NCI-H524 (cell line): Measurements from ENCODE around the gene CLNS1A.
A peak's percentile ranks its signal among the peaks of the same experiment; 100 is the strongest.
"Not testable (repeated sequence)": the region's sequence is repeated elsewhere in the genome, so short reads cannot be mapped to it uniquely, and the experiment has no call there.

ENCODE experiments used
- DNase-seq, 2 experiments: peaks; one replicate each; lab custom pipeline; 2025; lab: John Stamatoyannopoulos, UW

Gene CLNS1A

DNA sequence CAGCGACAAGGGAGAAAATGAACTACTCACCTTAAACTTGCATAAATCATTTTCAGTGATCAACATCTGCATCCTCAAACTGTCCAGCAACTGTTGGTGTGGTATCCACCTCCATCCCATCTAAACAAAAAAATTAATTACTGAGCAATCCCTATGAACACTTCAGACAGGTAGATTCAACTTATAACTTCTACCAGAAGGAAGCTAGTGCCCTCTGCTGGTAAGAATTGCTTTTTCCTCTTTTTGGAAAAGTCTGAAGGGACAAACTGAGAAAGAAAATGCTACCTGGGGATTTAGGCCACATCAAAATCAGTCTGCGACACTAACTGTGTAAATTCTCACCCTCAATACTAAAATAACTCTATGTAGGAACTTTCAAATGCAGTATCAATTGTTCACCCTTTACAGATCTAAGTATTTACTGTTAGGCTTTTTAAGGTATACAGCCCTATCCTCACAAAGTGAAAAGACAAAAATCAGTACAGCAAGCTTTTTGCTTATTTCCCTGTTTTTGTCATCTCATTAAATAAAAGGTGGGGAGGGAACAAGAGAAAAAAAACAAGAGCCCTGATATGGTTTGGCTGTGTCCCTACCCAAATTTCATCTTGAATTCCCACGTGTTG lies 17.9 kb downstream of the CLNS1A start:
- peak; percentile 8 to 53 for DNase-seq

DNA sequence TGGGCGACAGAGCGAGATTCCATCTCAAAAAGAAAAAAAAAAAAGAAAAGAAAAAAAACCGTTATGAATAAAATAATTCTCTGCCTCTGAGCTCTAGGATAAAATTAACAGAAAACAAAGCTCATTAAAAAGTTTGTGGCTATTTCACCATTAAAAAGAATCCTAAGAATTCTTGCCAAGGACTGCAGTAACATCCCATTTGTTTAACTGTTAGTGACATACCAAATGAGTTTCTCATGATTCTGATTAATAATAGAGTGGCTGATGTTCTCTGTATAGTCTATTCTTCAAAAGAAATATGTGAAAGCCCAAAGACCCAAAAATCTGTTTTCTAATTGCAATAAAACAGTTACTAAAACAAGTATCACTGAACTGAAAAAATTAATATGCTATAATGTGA lies 19.7 kb downstream of the CLNS1A start:
- DNase-seq, result no peak

DNA sequence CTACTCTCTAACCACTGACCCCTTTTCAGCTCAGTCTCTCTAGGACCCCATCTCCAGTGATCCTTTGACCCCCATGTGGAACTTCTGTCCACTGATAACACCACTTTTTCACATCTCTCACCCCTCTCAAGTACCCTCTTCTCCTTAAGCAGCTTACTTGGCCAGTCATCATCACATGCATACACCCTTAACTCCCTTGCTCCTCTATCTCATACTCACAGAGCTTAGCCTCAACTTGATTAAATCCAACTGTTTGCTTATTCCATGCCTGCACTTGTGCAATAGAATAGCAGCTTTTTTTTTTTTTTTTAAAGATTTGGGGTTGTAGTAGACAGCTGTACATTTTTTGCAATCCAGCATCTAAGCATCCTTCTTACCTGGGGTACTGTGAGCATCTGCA lies 25.7 kb downstream of the CLNS1A start:
- DNase-seq, result no peak

DNA sequence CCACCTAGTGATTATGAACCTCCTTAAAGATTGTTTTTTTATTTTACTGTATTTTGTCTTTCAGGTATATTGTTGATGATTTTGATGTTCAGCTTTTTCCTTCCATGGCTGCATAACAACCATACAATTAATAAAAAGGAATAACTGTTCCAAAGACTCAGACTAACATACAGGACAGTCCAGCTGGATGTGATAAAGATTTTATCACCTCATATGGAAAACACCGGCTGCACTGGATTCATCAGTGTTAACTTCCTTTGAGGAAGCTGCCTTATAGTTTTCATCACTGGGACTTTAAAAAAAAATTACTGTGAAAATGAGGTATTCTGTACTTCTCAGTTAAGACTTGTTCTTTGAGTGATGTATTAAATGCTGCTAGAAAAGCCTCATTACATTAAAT lies 28.4 kb downstream of the CLNS1A start:
- DNase-seq, result no peak

DNA sequence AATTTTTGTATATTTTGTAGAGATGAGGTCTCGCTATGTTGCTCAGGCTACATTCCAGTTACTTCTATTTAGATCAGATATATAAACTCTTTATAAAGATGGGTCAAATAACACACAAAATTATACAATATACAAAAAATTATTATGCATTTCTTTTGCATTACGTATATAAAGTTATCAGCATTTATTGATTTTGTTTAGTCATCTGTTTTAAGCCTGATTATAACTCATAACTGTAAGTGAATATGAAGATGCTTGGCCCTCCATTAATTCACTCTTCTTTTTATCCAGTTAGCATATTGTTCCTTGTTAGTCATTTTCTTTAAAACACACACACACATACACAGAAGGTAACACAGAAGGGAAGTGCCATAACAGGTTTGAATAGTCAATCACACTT lies 33.3 kb downstream of the CLNS1A start:
- no peak for DNase-seq

DNA sequence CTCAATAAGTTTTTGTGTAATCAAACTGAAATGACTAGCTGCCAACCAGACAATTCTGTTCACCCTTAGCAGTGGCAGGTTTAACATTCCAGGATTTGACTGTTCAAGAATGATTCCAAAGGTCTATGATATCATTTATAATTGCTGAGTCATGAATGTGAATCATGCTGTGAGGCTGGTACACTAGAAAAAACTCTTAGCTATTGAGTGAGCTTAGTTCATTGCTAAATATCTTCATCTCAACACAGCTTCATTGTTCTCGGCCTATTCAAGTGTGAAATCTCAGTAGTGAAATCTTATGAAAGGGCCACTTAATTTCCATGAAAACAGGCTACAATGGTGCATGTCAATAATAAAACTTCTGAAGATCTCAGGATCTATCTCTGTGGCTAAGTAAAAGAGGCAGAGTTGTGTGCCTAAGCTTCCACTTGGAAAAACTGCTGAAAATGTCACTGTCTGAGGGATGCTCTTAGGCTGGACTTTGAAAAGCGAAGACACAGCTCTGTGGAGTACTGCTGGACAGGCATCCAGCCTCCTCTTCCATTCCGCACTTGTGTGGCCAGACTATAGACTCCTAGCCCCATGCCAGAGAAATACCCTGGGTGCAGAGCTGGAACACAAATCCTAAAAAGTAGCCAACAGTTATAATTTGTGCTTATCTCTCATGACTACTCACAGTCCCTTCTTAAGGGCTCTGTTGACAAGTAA lies 35.1 kb downstream of the CLNS1A start:
- DNase-seq, result no peak

DNA sequence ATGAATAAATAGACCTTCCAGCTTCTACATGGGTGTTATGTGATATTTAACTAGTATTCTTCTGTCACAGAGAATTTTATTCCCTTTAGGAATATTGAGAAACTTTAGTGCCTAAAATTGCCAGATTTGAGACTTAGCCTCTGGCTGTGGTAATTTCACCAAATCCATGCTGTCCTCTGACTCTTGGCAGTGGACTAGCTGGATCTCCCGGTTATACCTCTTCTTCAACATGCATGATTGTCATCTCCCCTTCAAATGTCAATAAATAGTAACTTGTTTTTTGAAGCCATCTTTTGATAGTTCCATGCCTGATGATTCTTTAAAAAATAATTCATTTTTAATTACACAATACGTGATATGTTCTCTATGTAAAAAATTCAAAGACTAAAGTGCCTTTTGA lies 39.4 kb downstream of the CLNS1A start:
- DNase-seq, result no peak

DNA sequence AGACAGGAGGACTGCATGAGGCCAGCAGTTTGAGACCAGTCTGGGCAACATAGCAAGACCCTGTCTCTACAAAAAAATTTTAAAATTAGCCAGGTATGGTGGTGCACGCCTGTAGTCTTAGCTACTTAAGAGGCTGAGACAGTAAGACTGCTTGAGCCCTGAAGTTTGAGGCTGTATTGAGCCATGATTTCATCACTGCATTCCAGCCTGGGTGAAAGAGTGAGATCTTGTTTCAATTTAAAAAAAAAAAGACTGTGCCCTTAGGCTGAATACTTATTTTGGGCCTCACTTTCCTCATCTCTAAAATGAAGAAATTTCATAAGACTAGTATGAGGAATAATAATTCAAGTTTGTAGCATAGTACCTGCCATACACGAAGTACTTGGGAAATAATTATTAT lies 41.0 kb downstream of the CLNS1A start:
- DNase-seq, result no peak

DNA sequence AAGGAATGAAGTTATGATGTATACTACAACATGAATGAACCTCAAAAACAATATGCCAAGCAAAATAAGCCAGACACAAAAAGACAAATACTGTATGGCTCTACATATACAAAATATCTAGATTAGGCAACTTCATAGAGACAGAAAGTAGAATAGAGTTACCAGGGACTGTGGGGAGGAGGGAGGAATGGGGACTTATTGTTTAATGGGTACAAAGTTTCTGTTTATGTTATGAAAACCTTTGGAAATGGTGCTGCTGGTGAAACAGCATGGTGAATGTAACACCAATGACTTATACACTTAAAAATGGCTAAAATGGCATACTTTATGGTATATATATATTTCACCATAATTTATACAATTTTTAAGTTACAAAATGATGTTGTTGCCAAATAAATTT lies 43.7 kb downstream of the CLNS1A start:
- DNase-seq, result no peak

DNA sequence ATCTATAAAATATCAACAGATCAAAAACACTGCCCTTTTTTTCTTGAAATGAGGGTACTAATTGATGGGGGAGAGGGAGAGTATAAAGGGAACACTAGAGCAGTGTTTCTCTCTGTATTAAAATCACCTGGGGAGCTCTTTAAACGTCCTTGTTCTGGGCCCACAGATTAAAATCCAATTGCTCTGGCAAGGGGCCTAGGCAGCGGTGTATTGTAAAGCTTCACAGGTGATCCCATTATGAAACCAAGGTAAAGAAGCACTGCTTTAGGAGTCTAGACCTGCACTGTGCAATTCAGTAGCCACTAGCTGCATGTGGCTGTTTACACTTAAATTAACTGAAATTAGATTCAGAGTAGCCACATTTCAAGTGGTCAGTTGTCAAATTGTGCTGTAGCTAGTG lies 44.9 kb downstream of the CLNS1A start:
- no peak for DNase-seq

DNA sequence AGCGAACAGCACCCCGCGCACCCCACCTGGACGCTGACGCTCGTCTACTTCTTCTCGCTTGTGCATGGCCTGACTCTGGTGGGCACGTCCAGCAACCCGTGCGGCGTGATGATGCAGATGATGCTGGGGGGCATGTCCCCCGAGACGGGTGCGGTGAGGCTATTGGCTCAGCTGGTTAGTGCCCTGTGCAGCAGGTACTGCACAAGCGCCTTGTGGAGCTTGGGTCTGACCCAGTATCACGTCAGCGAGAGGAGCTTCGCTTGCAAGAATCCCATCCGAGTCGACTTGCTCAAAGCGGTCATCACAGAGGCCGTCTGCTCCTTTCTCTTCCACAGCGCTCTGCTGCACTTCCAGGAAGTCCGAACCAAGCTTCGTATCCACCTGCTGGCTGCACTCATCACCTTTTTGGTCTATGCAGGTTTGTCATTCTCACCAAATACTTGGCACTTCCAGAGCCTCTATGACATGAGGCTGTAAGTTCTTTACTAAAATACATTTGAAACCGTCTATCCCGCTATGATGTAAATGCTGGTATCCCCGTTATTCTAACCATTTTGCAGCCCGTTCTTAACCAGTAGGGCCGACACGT lies 47.3 kb downstream of the CLNS1A start:
- DNase-seq, result peak in 1 of 2 experiments; percentile 5

DNA sequence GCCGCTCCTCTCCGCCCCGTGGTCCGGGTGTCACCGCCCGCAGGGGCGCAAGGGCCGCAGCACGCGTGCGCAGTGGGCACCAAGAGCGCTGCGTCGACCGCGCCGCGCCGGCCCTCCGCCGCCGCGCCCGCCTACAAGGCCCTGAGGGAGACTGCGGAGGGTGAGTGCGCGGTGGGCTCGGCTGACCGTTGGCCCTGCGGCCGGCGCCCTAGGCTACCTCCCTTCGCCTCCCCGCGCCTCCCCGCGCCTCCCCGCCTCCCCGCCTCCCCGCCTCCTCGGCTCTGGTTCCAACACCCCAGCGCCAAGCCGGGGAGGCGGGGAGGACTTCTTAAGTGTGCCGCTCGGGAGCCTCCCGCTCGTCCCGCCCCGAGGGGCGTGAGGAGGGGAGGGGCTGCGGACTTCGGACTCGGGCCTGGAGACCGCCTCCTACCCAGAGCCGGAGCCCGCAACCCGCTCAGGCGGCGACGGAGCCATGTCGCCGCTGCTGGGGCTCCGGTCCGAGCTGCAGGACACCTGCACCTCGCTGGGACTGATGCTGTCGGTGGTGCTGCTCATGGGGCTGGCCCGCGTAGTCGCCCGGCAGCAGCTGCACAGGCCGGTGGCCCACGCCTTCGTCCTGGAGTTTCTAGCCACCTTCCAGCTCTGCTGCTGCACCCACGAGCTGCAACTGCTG lies 47.9 kb downstream of the CLNS1A start, which contains the start of gene AQP11:
Gene AQP11 (plus strand): TSS at position 433 of the 673 bp plus-strand sequence. CDS start 40 bp downstream, at position 473.
- DNase-seq, result peak; percentile 57 to 84

DNA sequence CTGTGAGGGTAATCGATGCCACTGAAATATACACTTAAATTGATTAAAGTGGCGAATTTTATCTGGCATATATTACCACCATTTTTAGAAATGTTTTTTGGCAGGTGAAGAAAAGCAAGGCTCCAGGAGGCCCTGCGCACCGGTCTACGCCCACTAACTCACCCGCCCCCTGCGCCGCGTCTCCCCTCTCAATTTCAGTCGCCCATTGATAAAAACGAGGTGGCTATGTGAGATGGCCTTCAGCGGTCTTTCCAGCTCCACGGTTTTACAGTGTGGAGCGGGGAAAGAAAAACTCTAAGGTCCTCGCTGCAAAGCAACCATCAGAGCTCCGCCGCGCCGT lies 48.4 kb downstream of the CLNS1A start:
- DNase-seq, result no peak

DNA sequence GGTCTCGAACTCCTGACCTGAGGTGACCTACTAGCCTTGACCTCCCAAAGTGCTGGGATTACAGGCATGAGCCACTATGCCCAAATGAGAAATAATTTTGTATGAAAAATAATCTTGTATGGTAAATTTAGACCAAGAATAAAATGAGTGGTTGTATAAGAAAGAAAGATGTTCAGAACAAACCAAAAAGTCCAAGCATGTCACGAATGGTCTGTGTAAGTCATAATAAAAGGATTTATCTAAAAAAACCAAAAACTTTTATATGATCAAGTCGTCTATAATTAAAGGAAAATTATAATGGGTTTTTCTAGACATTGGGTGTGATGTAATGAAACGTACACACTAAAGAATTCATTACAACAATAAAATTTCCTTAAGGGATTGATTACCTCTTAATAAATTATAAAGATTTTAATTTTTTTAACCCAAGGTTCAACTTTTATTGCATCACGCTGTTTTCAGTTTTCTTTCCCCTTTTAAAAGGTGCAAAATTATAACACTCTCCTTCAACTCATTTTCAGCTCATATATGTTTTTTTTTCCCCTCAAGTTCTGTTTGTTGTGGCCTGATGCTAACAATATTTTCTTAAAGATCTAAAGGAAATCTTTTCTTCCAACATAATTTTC lies 56.8 kb downstream of the CLNS1A start:
- DNase-seq, result peak in 1 of 2 experiments; percentile 19

DNA sequence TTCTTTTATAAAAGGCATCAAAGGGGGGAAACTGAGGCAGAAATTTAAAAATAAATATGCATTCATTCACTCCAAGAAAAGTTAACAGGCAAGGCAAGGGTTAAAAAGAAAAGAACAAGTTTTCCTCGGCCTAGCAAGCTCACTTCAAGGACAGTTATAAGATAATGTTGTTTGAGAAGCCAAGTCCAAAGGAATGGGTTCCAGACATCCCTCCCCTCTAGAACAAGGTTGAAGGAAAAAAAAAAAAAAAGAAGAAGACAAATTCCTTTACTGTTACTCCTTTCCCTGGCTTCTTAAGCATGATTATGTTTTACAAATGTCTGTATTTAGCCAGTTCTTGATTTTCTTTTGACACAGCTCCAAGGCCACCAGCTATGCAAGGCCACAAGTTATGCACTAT lies 62.2 kb downstream of the CLNS1A start:
- not testable (repeated sequence) for DNase-seq

DNA sequence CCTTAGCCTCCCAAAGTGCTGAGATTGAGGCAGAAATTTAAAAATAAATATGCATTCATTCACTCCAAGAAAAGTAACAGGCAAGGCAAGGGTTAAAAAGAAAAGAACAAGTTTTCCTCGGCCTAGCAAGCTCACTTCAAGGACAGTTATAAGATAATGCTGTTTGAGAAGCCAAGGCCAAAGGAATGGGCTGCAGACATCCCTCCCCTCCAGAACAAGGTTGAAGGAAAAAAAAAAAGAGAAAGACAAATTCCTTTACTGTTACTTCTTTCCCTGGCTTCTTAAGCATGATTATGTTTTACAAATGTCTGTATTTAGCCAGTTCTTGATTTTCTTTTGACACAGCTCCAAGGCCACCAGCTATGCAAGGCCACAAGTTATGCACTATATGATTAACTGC lies 66.7 kb downstream of the CLNS1A start:
- DNase-seq, result not testable (repeated sequence)

DNA sequence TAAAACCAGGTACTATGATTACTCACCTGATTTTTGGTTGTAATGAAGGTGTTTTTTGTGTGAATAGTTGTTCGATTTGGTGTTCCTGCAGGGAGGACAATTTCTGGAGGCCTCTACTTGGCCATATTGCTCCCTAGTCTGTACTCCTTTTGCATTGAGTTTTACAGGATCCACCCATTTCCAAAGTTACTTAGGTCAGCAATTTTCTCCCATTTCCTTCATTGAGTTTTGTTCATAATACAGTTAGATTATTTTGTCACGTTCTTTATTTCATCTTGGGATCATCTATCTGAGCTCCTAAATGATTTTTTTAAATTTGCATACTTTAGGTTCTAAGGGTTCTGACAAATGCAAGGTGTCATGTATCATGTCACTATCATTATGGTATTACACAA lies 67.9 kb downstream of the CLNS1A start:
- DNase-seq, result no peak

DNA sequence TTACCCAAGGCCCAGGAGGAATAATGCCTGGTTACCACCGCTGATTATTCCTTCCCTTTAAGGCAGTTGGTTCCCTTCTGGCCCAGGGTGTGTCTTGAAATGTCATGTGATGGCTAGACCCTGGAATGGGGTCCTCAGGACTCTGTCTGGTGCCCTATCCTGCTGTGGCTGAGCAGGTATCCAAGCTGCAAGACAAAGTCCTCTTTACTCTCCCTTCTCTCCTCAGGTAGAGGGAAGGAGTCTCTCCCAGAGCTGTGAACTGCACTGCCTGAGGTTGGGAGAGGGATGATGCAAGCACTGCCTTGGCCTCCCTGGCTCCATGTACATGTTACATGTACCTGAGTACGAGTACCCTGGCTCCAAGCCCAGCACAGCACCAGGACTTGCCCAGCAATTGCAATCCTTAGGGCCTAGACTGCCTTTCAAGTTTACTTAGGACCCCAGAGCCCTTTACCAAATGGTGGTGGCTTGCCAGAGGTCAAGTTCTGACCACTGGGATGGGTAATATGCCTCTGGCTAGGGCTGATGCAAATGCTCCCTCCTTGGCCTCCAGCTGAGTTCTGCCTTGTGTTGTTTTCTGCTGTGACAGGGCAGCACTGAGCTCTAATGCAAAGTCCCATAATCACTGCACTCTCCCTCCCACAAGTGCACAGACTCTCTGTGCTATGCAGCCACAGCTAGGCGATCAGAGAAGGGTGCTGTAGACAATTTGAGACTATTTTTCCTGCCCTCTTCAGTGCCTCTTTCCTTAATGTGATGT lies 68.5 kb downstream of the CLNS1A start:
- DNase-seq, result no peak

DNA sequence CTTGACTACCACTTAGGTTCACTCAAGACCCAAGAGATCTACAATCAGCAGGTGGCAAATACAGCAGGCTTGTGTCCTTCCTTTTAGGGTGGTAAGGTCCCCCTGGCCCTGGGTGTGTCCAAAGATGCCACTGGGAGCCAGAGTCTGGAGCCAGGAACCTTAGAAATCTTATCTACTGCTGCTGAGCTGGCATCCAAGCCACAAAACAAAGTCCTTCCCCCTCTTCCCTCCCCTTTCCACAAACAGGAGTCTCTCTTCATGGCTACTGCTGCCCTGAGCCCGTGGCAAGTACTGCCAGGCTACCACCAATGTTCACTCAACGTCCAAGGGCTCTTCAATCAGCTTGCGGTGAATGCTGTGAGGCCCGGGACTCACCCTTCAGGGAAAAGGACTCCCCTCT lies 69.3 kb downstream of the CLNS1A start:
- no peak for DNase-seq
